ENCODE results near the gene ZFP92.

DNA sequence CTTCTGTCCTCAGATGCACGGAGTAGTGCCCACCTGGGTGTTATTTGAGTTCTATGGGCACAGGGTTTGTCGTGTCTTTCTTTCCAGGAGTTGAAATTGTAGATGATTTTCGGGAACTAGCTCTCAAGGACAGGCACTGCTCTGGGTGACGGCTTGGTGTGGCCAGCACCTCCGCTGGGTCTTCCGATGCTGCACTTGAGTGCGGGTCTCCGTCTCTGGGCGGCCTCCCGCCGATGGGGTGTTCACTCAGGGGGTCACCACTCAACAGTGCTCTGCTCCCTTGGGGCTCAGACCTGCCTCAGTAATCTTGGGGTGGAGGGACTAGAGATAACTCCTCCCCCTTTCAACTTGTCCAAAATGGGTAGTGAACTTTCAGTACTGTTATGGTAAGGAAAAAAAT is 2.5 kb downstream of the ZFP92 start:
- TF ChIP-seq, protein P1, sequence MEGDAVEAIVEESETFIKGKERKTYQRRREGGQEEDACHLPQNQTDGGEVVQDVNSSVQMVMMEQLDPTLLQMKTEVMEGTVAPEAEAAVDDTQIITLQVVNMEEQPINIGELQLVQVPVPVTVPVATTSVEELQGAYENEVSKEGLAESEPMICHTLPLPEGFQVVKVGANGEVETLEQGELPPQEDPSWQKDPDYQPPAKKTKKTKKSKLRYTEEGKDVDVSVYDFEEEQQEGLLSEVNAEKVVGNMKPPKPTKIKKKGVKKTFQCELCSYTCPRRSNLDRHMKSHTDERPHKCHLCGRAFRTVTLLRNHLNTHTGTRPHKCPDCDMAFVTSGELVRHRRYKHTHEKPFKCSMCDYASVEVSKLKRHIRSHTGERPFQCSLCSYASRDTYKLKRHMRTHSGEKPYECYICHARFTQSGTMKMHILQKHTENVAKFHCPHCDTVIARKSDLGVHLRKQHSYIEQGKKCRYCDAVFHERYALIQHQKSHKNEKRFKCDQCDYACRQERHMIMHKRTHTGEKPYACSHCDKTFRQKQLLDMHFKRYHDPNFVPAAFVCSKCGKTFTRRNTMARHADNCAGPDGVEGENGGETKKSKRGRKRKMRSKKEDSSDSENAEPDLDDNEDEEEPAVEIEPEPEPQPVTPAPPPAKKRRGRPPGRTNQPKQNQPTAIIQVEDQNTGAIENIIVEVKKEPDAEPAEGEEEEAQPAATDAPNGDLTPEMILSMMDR (conservative IDR thresholded peaks at IDR 0.05 in 1 of 2, IDR thresholded peaks at IDR 0.05 in 1 of 2; ENCODE audit: low read depth in 1 of 2, low read length in 2 of 2) = no peak
- TF ChIP-seq EZH2 (IDR thresholded peaks at IDR 0.05; ENCODE audit: low read length, missing control alignments) = no peak
